SIG-M5 treated with dmso at 0.1 percent for 504 hours (cell line): ENCODE measurements around the gene NEDD9.

Experiments
- DNase-seq: peaks from one replicate; lab custom pipeline; 2025; ENCODE audit not compliant: unreplicated experiment; lab: John Stamatoyannopoulos, UW

The NEDD9 gene

GRCh38 chr6:11146117-11146826, 86.2 kb downstream of the NEDD9 start:
- no peak for DNase-seq

GRCh38 chr6:11144393-11144851, 88.0 kb downstream of the NEDD9 start:
- DNase-seq = peak; percentile 47

GRCh38 chr6:11143394-11144371, 88.8 kb downstream of the NEDD9 start:
- peak; percentile 80 for DNase-seq

- DNase-seq = no peak
Measured at GRCh38 chr6:11142296-11143027, 90.0 kb downstream of the NEDD9 start.

- DNase-seq = no peak
Measured at GRCh38 chr6:11141295-11141694, 91.2 kb downstream of the NEDD9 start.

GRCh38 chr6:11140056-11140455, 92.4 kb downstream of the NEDD9 start:
- DNase-seq = no peak

GRCh38 chr6:11139051-11139960, 93.2 kb downstream of the NEDD9 start:
- no peak for DNase-seq

GRCh38 chr6:11136809-11137208, 95.7 kb downstream of the NEDD9 start:
- DNase-seq = no peak
